GM19025 (cell line): ENCODE results near the gene DNAJB6.

Experiments used
- ATAC-seq: cut with Tn5 transposase; IDR thresholded peaks from one replicate; pipeline ENCODE4 v1.9.1; 2021; ENCODE audit warnings: mild to moderate bottlenecking, low read depth, moderate library complexity; ENCODE audit not compliant: unreplicated experiment

The DNAJB6 gene

DNA sequence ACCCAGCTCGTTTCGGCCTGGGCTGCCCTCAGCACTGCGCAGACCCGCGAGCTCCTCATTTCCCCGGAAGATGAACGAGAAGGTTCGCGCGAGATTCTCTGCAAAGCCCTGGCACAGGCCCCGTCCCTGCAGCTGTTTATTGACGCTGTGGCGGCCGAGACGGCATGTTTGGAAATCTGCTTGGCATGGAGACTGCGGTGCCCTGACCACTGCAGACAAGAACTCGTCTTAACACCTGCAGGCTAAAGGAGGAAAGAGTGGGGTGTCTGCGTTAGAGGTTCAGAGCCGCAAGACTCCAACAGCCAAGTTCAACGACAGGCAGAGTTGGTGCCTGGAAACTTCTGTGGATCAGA lies 125.6 kb downstream of the DNAJB6 start:
- no peak for ATAC-seq

DNA sequence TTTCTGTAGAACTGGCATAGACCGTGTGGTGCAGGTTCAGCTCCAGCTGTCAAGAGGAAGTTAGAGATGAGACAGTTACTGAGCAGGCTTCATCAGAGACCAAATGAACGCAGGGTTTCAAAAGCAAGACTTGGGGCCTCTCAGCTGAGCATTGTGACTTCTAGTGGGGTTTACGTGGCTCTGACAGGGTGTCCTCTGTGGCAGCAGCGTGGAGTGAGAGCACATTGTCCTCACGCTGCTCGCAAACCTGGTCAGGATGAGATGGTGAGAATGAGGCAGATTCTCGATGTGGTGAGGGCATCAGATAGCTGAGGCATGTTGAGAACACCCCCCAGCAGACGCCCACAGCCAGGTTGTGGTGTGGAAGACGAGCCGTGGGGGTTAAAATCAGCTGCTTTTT lies 126.0 kb downstream of the DNAJB6 start:
- ATAC-seq: no peak

DNA sequence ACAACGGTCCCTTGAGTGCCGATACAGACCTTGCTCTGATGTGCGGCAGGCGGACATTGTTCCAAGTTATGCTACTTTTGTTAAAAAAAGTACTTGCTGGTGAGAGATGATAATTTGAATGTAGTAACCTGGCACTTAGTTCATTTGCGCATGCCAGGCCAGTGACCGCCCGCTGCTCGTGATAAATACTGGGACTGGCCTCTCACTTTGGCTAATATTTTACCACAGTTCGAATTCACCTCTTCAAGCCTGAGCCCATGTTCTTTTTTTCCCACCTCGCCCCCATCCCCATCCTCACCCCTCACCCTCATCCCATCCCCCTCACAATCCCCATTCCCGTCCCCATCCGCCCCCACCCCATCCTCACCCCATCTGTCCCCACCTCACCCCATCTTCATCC lies 126.4 kb downstream of the DNAJB6 start:
- no peak for ATAC-seq

DNA sequence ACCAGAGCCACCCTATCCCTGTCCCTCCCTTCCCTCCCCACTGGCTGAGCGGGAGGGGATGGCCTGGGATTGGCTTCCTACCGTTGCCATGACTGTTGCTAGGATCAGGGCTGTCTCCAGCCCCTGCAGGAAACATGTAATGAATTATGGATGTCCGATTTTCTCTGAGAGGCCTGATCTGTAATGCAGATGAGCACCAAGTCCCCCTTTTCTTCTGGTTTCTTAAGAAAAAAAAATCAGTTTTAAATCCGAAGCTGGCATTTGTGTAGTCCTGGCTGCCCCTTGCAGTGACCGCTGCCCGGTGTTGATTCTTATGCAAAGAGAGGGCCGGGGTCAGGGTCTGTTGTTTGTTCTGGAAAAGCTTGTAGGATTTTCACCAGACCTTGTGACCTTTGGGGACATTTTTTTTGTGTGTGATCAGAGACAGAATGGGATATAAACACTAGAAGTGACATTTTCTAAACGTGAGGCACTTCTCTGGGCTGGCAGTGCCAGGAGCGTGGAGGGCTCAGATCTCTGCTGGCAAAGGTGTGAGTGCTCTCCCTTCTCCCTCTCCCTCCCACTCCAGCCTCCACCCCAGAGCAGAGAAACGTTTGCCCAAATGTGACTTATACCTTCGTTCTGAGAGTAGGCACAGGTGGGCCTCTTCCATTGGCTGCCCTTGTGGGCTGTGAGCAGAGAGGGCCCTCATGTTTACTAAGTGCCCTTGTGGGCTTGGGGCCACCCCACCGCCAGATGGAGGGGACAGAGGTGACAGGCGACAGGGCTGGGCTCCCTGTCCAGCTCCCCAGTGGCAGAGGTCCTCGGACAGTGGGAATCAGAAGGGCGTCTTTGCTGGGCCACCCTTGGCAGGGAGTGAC lies 127.5 kb downstream of the DNAJB6 start:
- ATAC-seq: no peak

DNA sequence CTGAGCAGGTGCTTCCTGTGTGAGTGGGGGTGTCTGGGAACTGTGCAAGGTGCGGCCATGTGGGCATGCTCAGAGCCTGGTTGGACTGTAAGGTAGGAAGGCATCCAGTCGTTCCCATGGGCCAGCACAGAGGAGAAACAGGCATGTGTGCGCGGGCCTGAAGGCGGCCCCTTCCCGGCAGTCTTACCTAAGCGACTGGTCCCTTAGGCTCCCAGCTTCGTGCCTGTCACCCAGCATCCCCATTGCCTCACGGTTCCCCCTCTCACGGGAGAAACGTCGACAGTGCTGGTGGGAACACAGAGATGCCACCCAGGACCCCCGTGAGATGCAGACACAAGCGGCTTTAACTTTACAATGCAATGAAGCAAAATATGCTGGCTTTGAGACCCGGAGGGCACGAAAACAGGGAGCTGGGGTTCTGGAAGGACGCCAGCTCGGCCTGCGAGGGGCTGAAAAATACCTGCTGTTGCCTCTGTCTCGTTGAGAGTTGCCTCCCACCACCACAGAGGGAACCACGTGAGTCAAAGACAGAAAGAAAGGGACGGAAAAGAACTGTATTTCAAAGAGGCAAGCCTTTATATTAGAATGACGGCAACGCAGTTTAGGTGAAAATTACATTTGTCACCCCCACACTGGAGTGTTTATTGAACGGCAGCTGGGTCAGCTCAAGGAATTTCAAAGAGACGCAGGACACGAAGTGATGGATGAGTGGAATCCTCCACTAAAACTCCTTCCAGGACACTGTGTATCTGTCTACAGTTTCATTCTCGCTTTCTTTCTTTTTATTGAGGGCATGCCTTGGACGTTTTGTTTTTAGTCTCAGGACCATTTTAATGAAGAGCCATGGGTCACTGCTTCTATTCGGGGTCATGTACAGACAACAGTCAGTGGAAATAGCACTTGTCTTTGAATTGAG lies 128.4 kb downstream of the DNAJB6 start:
- ATAC-seq: no peak

DNA sequence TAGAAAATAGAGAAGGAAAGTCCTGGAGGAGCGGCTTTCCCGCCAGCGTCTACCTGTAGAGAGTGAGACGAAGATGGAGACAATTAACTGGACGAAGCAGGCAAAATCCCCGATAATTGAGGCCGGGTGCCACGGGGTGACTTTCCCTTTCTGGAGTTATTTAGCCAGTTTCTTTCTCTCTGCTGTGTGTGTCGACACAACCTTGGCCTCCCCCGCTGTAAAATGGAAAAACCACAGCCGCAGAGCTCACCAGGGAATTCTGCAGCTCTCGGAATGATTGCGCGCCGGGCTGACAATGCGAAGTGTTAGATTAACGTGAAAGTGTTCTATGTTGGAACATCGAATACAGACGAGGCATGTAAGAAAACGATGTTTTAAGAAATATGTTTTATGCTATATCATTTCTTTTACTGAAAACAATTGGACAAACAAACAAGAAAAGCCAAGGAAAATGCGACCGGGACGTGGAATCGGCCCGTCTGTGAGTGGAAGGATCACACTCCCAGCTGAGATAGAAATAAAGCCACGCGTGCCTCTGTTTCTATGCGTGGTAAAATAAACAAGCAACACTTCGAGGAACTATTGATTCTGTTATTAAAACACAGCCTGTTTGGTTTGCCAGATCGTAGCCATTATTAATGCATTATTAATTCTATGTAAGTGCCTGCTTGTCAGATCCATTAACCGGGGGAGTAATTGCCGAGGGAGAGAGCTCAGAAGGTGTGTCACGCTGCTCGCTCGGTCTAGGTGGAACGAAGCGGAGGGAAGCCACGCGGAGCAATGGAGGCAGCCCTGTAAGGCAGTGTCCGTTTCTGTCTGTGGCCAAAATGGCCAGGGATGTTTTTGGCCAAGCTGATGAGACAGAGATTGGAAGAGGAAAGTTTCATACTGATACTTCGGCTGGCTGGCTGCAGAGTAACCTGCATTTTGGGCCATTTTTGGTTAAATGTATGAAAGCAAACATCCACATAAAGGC lies 129.4 kb downstream of the DNAJB6 start:
- no peak for ATAC-seq

DNA sequence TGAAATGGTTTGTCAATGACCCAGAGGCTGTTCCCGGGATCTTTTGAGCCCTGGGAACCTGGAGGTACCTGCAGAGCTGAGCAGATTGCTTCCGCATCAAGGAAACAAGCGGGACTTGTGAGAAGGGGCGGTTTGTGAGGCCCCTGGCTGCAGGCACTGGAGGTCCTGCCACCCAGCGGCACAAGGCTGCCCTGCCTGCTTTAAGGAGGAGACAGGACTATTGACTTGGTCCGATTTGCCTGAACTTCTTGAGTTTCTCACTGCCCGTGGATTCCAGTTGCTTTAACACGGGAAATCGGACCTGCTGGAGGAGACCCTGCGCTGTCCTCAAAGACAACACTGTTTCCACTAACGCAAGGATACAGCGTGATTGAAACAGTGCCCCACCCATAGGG lies 130.1 kb downstream of the DNAJB6 start:
- ATAC-seq: no peak
